MCF 10A (cell line): ENCODE results near the gene GPHN. TPM values are rescaled to one million over a fixed set of nuclear protein-coding genes. Genes with fewer than 3 reads are reported as not detected.
"Not testable (repeated sequence)": the region's sequence is repeated elsewhere in the genome, so short reads cannot be mapped to it uniquely, and the experiment has no call there.

Source experiments
- BruUV-seq: library from RNA; stranded (reverse); fragments of 400-500 nt; replicated peaks from 2 replicates; lab custom pipeline; 2021; lab: Mats Ljungman, UMichigan
- CTCF ChIA-PET: fragments of 300-600 bp; sonication (Branson Sonifier 250); formaldehyde crosslinking; extraction: SDS; loops from one replicate; lab custom pipeline; 2021; ENCODE audit warnings: antibody characterized with exemption, inconsistent platforms; lab: Yijun Ruan, JAX
- POLR2A ChIA-PET: fragments of 300-600, 350-650 bp; sonication (Branson Sonifier 250); formaldehyde crosslinking; extraction: SDS; loops from one replicate; lab custom pipeline; 2020; ENCODE audit warnings: antibody characterized with exemption, inconsistent platforms; lab: Yijun Ruan, JAX
- DNase-seq: peaks from one replicate; pipeline ENCODE4 v3.0.0-alpha.2; 2018; ENCODE audit not compliant: unreplicated experiment
- H3K27ac Mint-ChIP-seq: one replicate; pipeline ENCODE4 v1.8.0; 2022; ENCODE audit warnings: mild to moderate bottlenecking, low read depth, mixed read lengths; ENCODE audit not compliant: unreplicated experiment
- H3K27me3 Mint-ChIP-seq: one replicate; pipeline ENCODE4 v1.8.0; 2022; ENCODE audit warnings: mixed read lengths; ENCODE audit not compliant: insufficient read depth, unreplicated experiment
- H3K36me3 Mint-ChIP-seq: one replicate; pipeline ENCODE4 v1.8.0; 2022; ENCODE audit warnings: mild to moderate bottlenecking, moderate library complexity, mixed read lengths; ENCODE audit not compliant: insufficient read depth, unreplicated experiment
- H3K4me1 Mint-ChIP-seq: one replicate; pipeline ENCODE4 v1.8.0; 2022; ENCODE audit warnings: mixed read lengths; ENCODE audit not compliant: insufficient read depth, unreplicated experiment
- H3K4me3 Mint-ChIP-seq: one replicate; pipeline ENCODE4 v1.8.0; 2022; ENCODE audit warnings: mild to moderate bottlenecking, moderate library complexity, mixed read lengths; ENCODE audit not compliant: unreplicated experiment
- H3K9me3 Mint-ChIP-seq: one replicate; pipeline ENCODE4 v1.8.0; 2022; ENCODE audit warnings: mixed read lengths; ENCODE audit not compliant: unreplicated experiment
- intact Hi-C: fragments of 100-400 bp; cut with micrococcal nuclease; formaldehyde crosslinking; loops from 2 replicates; pipeline ENCODE4 v1.14.1; 2022
- total RNA-seq: library from RNA; stranded (reverse); gene quantifications from 2 replicates; pipeline ENCODE4 v1.2.3, GENCODE V29; 2022
- TF ChIP-seq, protein P1 (sequence below): fragments of 200-600 bp; IDR thresholded peaks from one replicate; pipeline ENCODE4 v1.8.0; 2022; ENCODE audit warnings: antibody characterized with exemption, mild to moderate bottlenecking; ENCODE audit not compliant: unreplicated experiment

Gene GPHN
- total RNA-seq, 1 experiment from 2014 or later, result 26.8 TPM

DNA sequence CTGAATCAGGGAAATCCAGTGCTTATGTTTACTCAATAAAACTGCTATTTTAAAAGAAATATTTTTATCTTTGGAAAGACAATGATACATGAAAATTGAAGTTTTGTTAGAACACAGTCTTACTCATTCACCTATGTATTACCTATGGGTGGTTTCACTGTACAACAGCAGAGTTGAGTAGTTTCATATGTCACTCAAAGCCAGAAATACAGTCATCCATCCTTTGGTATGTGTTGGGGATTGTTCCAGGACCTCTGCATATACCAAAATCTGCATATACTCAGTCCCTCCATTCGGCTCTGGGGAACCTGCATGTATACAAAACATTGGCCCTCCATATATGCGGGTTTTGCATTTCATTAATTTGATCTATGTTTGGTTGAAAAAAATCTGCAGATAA is 190.6 kb downstream of the GPHN start:
- Mint-ChIP-seq H3K4me3 (no peak overlapping the region), H3K9me3 (peaks cover 20% of the 10 kb centered on the region), H3K36me3 (peaks cover 7% of the 10 kb centered on the region), H3K27me3 (no peaks in the 10 kb centered on the region), H3K4me1 (no peaks in the 10 kb centered on the region), H3K27ac (no peak overlapping the region)
- CTCF ChIA-PET, result no interaction called here
- intact Hi-C loops, result no loop called here
- no peak for DNase-seq
- TF ChIP-seq, protein P1, sequence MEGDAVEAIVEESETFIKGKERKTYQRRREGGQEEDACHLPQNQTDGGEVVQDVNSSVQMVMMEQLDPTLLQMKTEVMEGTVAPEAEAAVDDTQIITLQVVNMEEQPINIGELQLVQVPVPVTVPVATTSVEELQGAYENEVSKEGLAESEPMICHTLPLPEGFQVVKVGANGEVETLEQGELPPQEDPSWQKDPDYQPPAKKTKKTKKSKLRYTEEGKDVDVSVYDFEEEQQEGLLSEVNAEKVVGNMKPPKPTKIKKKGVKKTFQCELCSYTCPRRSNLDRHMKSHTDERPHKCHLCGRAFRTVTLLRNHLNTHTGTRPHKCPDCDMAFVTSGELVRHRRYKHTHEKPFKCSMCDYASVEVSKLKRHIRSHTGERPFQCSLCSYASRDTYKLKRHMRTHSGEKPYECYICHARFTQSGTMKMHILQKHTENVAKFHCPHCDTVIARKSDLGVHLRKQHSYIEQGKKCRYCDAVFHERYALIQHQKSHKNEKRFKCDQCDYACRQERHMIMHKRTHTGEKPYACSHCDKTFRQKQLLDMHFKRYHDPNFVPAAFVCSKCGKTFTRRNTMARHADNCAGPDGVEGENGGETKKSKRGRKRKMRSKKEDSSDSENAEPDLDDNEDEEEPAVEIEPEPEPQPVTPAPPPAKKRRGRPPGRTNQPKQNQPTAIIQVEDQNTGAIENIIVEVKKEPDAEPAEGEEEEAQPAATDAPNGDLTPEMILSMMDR, result no peak
- BruUV-seq, result no TSS peak
- POLR2A ChIA-PET, result no interaction called here

GRCh38 chr14:66701813-66702212 is 193.9 kb downstream of the GPHN start:
- Mint-ChIP-seq H3K4me1 (no peaks in the 10 kb centered on the region), H3K4me3 (no peak overlapping the region), H3K27ac (no peak overlapping the region), H3K36me3 (no peaks in the 10 kb centered on the region), H3K9me3 (peaks cover 45% of the 10 kb centered on the region), H3K27me3 (no peaks in the 10 kb centered on the region)
- ChIA-PET POLR2A (no interaction called here), CTCF (no interaction called here)
- intact Hi-C loops, result no loop called here
- no peak for DNase-seq
- TF ChIP-seq, protein P1, result no peak
- no TSS peak for BruUV-seq

DNA sequence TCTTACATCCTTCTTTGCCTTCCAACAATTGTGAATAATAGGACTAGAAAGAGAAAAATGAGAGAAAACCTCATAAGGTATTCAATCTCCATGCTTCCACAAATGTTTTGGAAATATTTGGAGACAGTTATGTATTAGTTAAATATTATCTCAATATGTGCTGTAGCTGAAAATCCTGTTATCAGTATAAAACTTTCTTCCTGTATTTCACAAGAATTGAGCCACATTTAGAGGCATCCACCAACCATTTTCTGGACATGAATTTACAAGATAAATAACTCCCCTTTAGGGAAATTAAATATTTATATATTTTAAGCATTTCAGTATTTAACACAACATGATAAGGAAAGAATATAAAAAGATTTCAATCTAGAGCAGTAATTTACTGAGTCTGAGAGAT is 200.3 kb downstream of the GPHN start:
- TF ChIP-seq, protein P1, result no peak
- Mint-ChIP-seq H3K9me3 (peaks cover 26% of the 10 kb centered on the region), H3K36me3 (no peaks in the 10 kb centered on the region), H3K4me3 (no peak overlapping the region), H3K27ac (no peak overlapping the region), H3K27me3 (no peaks in the 10 kb centered on the region), H3K4me1 (peaks cover 6% of the 10 kb centered on the region)
- BruUV-seq, result no TSS peak
- intact Hi-C loops, result loop anchor here (5.0 kb wide), 1 partner anchor 994 kb away; the partner anchor contains the start of gene RDH12
- no peak for DNase-seq
- POLR2A ChIA-PET, result interaction anchor here (0.6 to 0.8 kb wide), 3 partner anchors 9 to 313 kb away, joined by 3 read pairs; no protein-coding TSS in a partner anchor
- CTCF ChIA-PET, result interaction anchor here (0.7 to 1.8 kb wide), 4 partner anchors 38 to 306 kb away, joined by 3 to 6 read pairs (median 3); no protein-coding TSS in a partner anchor

DNA sequence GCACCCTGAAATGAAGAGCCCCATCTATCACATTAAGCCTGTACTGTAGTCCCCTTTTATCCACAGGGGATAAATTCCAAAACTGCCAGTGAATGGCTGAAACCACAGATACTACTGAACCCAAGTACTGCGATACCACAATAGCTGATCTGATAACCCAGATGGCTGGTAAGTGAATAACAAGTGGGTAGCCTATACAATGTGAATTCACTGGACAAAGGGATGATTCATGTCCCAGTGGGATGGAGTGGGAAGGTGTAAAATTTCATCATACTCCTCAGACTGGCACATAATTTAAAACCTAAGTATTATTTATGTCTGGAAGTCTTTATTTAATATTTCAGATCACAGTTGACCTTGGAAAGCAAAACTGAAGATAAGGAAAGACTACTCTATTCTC is 201.3 kb downstream of the GPHN start:
- POLR2A ChIA-PET, result no interaction called here
- no peaks in the 10 kb centered on the region for H3K36me3 Mint-ChIP-seq
- H3K9me3 Mint-ChIP-seq, result peaks cover 17% of the 10 kb centered on the region
- no peaks in the 10 kb centered on the region for H3K27me3 Mint-ChIP-seq
- no peak overlapping the region for H3K4me3 Mint-ChIP-seq
- CTCF ChIA-PET, result interaction anchor here (1.8 kb wide), 1 partner anchor 85 kb away, joined by 6 read pairs; no protein-coding TSS in a partner anchor
- TF ChIP-seq, protein P1, result no peak
- peak overlapping the region; percentile 18 for H3K27ac Mint-ChIP-seq
- no TSS peak for BruUV-seq
- H3K4me1 Mint-ChIP-seq, result peaks cover 6% of the 10 kb centered on the region
- intact Hi-C loops, result loop anchor here (5.0 kb wide), 1 partner anchor 993 kb away; the partner anchor contains the start of gene RDH12
- DNase-seq, result peak; percentile 69

DNA sequence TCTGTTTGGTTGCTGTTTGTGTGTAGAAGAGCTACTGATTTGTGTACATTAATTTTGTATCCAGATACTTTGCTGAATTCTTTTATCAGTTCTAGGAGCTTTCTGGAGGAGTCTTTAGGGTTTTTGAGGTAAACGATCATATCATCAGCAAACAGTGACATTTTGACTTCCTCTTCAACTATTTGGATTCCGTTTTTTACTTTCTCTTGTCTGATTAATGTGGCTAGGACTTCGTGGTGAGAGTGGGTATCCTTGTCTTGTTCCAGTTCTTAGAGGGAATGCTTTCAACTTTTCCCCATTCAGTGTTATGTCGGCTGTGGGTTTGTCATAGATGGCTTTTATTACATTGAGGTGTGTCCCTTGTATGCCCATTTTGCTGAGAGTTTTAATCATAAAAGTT is 206.3 kb downstream of the GPHN start:
- H3K4me3 Mint-ChIP-seq, H3K27ac Mint-ChIP-seq, H3K27me3 Mint-ChIP-seq, intact Hi-C loops, H3K4me1 Mint-ChIP-seq, H3K9me3 Mint-ChIP-seq, BruUV-seq, DNase-seq, H3K36me3 Mint-ChIP-seq: not testable (repeated sequence)
- ChIA-PET CTCF (interaction anchor here (0.8 kb wide), 1 partner anchor 51 kb away, joined by 3 read pairs; no protein-coding TSS in a partner anchor), POLR2A (interaction anchor here (1.1 kb wide), 1 partner anchor 16 kb away, joined by 4 read pairs; no protein-coding TSS in a partner anchor)

DNA sequence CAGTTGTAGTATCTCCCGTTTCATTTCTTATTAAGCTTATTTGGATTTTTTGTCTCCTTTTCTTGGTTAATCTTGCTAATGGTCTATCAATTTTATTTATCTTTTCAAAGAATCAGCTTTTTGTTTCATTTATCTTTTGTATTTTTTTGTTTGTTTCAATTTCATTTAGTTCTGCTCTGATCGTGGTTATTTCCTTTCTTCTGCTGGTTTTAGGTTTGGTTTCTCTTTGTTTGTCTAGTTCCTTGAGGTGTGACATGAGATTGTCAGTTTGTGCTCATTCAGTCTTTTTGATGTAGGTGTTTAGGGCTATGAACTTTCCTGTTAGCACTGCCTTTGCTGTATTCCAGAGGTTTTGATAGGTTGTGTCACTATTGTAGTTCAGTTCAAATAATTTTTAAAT is 207.4 kb downstream of the GPHN start:
- POLR2A ChIA-PET, H3K27ac Mint-ChIP-seq, H3K36me3 Mint-ChIP-seq, BruUV-seq, H3K9me3 Mint-ChIP-seq, intact Hi-C loops, H3K27me3 Mint-ChIP-seq, H3K4me3 Mint-ChIP-seq, H3K4me1 Mint-ChIP-seq, DNase-seq: not testable (repeated sequence)
- CTCF ChIA-PET, result interaction anchor here (0.8 kb wide), 1 partner anchor 52 kb away, joined by 3 read pairs; no protein-coding TSS in a partner anchor
